Lower leg skin (tissue), 3 donors: ENCODE data around the gene ENO4.

Source experiments
- CTCF ChIP-seq, 3 donors: fragments of 450-650 bp; IDR thresholded peaks; one replicate each; pipeline ENCODE4 v1.5.1; 2016; ENCODE audit warnings: antibody characterized with exemption in 3 of 3, mild to moderate bottlenecking in 3 of 3, moderate library complexity in 2 of 3
- POLR2A ChIP-seq, 2 donors: fragments of 450-650 bp; IDR thresholded peaks; one replicate each; pipeline ENCODE4 v1.6.1; 2016 to 2017; ENCODE audit warnings: antibody characterized with exemption in 2 of 2, mild to moderate bottlenecking in 1 of 2, moderate library complexity in 1 of 2

- TF ChIP-seq CTCF (IDR thresholded peaks at IDR 0.05) = no peak
- no peak for TF ChIP-seq POLR2A (IDR thresholded peaks at IDR 0.05)
Measured at GRCh38 chr10:116836902-116837523, 12.3 kb upstream of the ENO4 start.
